Neural progenitor cell (in vitro differentiated cells): ENCODE measurements around the gene PPL.

Experiments
- EZH2 ChIP-seq: fragments of 200-600 bp; sonication (generic); IDR thresholded peaks from 2 replicates; pipeline ENCODE4 v1.6.1; 2017; ENCODE audit warnings: antibody characterized with exemption, mild to moderate bottlenecking, moderate library complexity
- TF ChIP-seq, protein P1 (sequence below): fragments of 200-600 bp; sonication (generic); IDR thresholded peaks from 2 replicates; pipeline ENCODE4 v1.5.1; 2017; ENCODE audit warnings: antibody characterized with exemption, mild to moderate bottlenecking

DNA sequence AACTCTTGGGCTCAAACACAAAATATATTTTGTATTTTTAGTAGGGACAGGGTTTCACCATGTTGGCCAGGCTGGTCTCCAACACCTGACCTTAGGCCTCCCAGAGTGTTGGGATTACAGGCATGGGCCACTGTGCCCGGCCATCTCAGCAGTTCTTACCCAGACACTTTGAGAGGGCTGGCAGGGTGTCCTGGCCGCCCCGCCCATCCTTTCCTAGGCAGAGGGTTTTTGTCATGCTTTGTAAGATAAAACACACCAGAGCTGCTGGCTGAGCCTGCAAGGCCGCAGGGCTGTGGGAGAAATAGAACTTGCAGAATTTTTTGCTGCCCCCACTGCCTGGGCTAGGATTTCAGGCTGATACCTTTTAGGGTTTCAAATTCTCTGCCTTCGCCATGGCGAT is 8.7 kb downstream of the PPL start:
- TF ChIP-seq EZH2, result no peak
- TF ChIP-seq, protein P1, sequence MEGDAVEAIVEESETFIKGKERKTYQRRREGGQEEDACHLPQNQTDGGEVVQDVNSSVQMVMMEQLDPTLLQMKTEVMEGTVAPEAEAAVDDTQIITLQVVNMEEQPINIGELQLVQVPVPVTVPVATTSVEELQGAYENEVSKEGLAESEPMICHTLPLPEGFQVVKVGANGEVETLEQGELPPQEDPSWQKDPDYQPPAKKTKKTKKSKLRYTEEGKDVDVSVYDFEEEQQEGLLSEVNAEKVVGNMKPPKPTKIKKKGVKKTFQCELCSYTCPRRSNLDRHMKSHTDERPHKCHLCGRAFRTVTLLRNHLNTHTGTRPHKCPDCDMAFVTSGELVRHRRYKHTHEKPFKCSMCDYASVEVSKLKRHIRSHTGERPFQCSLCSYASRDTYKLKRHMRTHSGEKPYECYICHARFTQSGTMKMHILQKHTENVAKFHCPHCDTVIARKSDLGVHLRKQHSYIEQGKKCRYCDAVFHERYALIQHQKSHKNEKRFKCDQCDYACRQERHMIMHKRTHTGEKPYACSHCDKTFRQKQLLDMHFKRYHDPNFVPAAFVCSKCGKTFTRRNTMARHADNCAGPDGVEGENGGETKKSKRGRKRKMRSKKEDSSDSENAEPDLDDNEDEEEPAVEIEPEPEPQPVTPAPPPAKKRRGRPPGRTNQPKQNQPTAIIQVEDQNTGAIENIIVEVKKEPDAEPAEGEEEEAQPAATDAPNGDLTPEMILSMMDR, result no peak
